Activated naive CD8-positive, alpha-beta T cell treated with anti-CD3 and anti-CD28 coated beads, Interleukin-2, amount 50 U/mL, for 24 hours (primary cell): ENCODE results near the gene ASB15.
"Not testable (repeated sequence)": the region's sequence is repeated elsewhere in the genome, so short reads cannot be mapped to it uniquely, and the experiment has no call there.

ENCODE experiments used
- ATAC-seq: fragments of 150-1000 bp; cut with Tn5 transposase; one replicate; pipeline ENCODE4 v1.10.0; 2021
- DNase-seq: peaks from one replicate; pipeline ENCODE4 v3.0.0; 2021
- H3K27ac Mint-ChIP-seq: one replicate; pipeline ENCODE4 v1.8.0; 2021; ENCODE audit warnings: mild to moderate bottlenecking, mixed read lengths
- H3K27me3 Mint-ChIP-seq: one replicate; pipeline ENCODE4 v1.8.0; 2021; ENCODE audit warnings: mixed read lengths
- H3K36me3 Mint-ChIP-seq: one replicate; pipeline ENCODE4 v1.8.0; 2021; ENCODE audit warnings: low read depth, mixed read lengths
- H3K4me1 Mint-ChIP-seq: one replicate; pipeline ENCODE4 v1.8.0; 2021; ENCODE audit warnings: mixed read lengths
- H3K4me3 Mint-ChIP-seq: one replicate; pipeline ENCODE4 v1.8.0; 2021; ENCODE audit warnings: mild to moderate bottlenecking, moderate library complexity, mixed read lengths
- H3K9me3 Mint-ChIP-seq: one replicate; pipeline ENCODE4 v1.8.0; 2021; ENCODE audit warnings: mixed read lengths

Gene ASB15

DNA sequence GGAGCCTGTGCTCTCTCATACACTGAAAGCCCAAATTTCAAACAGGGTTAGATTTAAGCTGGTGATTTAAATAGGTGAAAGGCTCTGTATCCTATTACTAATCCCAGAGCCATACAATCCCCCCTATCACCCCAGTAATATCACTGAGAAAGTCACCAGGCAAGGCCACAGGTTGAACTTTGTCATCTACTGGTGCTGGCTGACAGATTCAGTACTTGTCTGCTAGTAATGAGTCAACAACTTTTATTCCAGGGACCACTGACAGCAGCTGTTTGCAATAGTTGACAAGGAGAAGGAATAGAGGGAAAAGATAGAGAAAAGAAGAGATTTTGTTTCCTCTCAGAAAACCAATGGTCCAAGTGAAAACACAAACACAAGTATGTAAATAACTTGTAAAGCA is 10.4 kb downstream of the ASB15 start:
- no peak overlapping the region for H3K27ac Mint-ChIP-seq
- H3K36me3 Mint-ChIP-seq, result no peaks in the 10 kb centered on the region
- peaks cover 19% of the 10 kb centered on the region for H3K27me3 Mint-ChIP-seq
- no peak for ATAC-seq
- DNase-seq, result no peak
- H3K4me1 Mint-ChIP-seq, result no peaks in the 10 kb centered on the region
- no peak overlapping the region for H3K4me3 Mint-ChIP-seq
- H3K9me3 Mint-ChIP-seq, result peaks cover 3% of the 10 kb centered on the region

DNA sequence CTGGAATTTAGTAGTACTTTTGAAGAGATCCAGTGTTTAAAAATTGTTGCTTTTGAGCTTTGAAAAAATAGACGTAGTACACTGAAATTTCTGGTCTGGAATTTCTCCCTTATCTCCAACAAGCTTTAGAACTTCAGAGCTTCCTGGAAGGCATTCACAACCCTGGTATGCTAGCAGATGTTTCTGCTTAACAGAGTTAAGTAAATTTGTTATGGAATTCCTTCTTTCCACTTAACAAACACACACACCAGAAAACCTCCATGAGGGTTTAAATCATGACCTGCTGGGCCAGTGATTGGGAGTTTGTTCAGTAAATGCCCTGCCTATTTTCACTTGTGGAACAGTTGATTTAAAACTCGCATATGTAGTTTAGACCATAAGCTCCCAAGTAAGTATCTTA is 13.7 kb downstream of the ASB15 start:
- H3K9me3 Mint-ChIP-seq, result peaks cover 3% of the 10 kb centered on the region
- H3K4me1 Mint-ChIP-seq, result no peaks in the 10 kb centered on the region
- H3K27me3 Mint-ChIP-seq, result peaks cover 21% of the 10 kb centered on the region
- no peak overlapping the region for H3K4me3 Mint-ChIP-seq
- H3K27ac Mint-ChIP-seq, result no peak overlapping the region
- no peak for DNase-seq
- no peak for ATAC-seq
- H3K36me3 Mint-ChIP-seq, result no peaks in the 10 kb centered on the region

DNA sequence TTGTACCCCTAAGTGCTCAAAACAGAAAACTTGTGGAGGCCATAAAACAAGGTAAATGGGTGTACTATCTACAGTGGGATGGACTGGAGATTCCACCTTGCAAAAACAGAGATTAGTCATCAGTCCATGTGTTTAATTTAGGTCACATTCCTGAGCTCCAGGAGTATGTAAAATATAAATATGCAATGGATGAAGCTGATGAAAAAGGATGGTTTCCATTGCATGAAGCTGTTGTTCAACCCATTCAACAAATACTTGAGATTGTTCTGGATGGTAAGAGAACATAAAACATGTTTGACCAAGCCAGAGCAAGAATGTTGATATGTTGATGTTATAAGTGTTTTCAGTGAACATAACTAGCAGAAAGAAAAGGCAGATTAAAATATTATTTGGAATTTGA is 14.6 kb downstream of the ASB15 start:
- Mint-ChIP-seq H3K27me3 (peaks cover 21% of the 10 kb centered on the region), H3K9me3 (peaks cover 3% of the 10 kb centered on the region), H3K36me3 (no peaks in the 10 kb centered on the region), H3K4me1 (no peaks in the 10 kb centered on the region), H3K27ac (no peak overlapping the region), H3K4me3 (no peak overlapping the region)
- ATAC-seq (no peak), DNase-seq (no peak)

DNA sequence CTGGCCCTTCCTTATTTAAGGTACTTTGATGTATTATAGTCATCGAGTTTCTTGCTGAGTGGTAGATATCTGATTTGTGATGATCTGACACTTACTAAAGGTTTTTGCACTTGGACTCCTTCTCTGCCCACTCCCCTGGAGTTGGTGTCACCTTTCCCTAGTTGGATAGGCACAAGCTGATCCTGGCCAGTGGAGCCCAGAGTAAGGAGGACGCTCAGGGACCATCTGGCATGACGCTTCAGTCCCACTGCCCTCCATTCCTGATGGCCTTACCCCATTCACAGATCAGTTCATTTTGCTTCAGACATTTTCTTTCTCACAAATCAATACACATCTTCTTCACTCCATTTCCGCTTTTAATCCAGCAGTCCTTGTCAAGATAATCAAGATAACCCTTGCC is 20.1 kb downstream of the ASB15 start:
- ATAC-seq (no peak), DNase-seq (no peak)
- H3K4me3 Mint-ChIP-seq, result no peak overlapping the region
- H3K9me3 Mint-ChIP-seq, result no peaks in the 10 kb centered on the region
- no peaks in the 10 kb centered on the region for H3K36me3 Mint-ChIP-seq
- no peaks in the 10 kb centered on the region for H3K4me1 Mint-ChIP-seq
- H3K27ac Mint-ChIP-seq, result no peak overlapping the region
- peaks cover 3% of the 10 kb centered on the region for H3K27me3 Mint-ChIP-seq

DNA sequence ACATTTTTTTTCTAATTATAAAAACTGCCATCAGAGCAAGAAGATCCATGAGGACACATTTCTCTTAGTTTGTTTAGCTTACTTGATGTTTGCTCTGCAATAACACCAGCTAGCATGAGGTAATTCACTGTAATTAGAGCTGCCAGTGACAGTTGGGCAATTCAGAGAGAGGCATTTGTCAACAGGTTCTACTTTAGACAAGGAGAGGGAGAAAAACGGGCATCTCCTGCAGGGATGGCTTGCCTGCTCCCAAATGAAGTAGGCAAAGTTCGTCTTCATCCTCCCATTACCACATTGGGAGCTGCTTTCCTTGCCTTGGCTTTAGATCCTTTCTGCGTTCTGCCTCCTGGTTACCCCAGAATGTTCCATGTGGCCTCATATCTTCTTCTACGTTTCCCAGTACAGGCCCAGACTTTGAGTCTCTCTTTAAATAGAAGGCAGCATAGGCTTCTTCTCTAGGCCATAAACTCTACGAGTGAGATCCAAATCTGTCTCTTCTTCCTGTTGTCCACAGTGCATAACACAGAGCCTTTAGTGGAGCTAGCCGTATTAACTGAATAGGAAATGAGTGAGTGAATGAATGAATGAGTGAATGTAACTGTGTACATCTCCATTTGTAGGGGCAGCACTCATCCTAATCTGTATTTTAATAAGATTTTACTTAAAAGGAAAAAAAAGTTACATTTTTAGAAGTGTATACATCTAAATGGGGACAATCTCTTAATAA is 21.2 kb downstream of the ASB15 start:
- no peak for ATAC-seq

DNA sequence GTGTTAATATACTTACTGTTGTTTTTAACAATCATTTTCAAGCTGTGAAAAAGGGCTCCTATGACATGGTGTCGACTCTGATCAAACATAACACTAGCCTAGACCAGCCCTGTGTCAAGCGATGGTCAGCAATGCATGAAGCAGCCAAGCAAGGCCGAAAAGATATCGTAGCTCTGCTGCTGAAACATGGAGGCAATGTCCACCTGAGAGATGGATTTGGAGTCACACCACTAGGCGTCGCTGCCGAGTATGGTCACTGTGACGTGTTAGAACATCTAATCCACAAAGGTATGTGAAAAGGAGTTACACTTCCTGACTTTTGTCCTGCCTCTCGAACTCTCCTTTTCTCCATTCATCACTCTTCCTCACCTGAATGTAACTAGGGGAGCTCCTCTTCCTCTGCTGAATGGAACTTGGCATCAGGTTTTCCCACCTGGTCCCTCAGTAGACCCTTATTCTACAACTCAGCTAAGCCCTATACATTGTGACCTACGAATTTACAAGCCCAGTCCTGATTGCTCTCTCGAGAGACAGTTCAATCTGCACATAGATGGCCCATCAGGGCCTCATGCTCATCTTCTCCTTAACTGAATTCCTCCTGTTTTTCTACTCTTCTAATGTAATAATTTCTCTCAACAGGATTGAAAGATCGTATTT is 23.0 kb downstream of the ASB15 start:
- no peaks in the 10 kb centered on the region for H3K36me3 Mint-ChIP-seq
- no peak for ATAC-seq

More for the DNA sequence above, 21.2 kb downstream of the ASB15 start:
- no peaks in the 10 kb centered on the region for H3K9me3 Mint-ChIP-seq
- no peak overlapping the region for H3K27ac Mint-ChIP-seq
- no peaks in the 10 kb centered on the region for H3K36me3 Mint-ChIP-seq
- H3K4me3 Mint-ChIP-seq, result no peak overlapping the region
- no peaks in the 10 kb centered on the region for H3K4me1 Mint-ChIP-seq
- no peak for DNase-seq
- H3K27me3 Mint-ChIP-seq, result peaks cover 3% of the 10 kb centered on the region

DNA sequence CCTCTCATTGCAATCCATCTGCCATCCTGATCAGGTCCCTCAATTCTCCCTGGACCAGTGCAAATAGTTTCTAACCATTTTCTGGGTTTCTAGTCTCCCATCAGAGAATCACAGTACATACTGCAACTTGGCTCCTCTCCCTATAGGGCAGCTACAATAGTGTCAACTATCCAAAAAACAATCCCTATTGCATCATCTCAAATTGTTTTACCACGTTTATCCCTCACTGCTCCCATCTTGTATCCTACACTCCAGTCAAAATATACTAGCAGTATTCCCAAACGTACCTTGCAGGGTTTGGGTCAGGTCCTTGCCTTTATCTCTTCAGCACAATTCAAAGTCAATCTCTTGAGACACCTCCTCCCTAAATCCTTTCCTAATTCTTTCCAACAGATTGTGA is 23.6 kb downstream of the ASB15 start:
- H3K27ac Mint-ChIP-seq, result no peak overlapping the region
- no peaks in the 10 kb centered on the region for H3K4me1 Mint-ChIP-seq
- H3K4me3 Mint-ChIP-seq, result no peak overlapping the region
- DNase-seq (no peak), ATAC-seq (no peak)
- peaks cover 2% of the 10 kb centered on the region for H3K27me3 Mint-ChIP-seq
- no peaks in the 10 kb centered on the region for H3K9me3 Mint-ChIP-seq
- no peaks in the 10 kb centered on the region for H3K36me3 Mint-ChIP-seq

More for the DNA sequence above, 23.0 kb downstream of the ASB15 start:
- Mint-ChIP-seq H3K4me1 (no peaks in the 10 kb centered on the region), H3K4me3 (no peak overlapping the region), H3K27ac (no peak overlapping the region), H3K9me3 (no peaks in the 10 kb centered on the region), H3K27me3 (peaks cover 2% of the 10 kb centered on the region)
- DNase-seq, result peak; percentile 69

DNA sequence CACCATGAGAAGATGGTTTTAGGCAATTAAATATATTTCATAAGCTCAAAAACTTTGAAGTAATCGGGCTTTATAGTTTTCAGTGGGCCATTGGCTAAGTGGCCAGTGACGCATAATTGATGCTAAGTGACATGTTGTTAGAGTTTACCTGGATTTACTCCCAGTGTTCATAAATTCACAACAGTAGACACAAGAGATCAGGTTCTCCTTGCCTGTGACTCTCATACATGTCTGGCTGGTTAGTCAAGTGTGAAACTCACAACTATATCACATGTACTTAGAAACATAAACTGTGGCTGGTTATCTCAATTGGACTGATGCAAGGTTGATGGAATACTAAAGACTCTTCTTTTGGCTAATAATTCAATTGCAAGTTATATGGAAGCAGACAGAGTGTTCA is 26.2 kb downstream of the ASB15 start:
- Mint-ChIP-seq H3K4me1 (no peaks in the 10 kb centered on the region), H3K9me3 (no peaks in the 10 kb centered on the region), H3K36me3 (no peaks in the 10 kb centered on the region), H3K27ac (no peak overlapping the region), H3K4me3 (no peak overlapping the region), H3K27me3 (peaks cover 7% of the 10 kb centered on the region)
- DNase-seq (no peak), ATAC-seq (no peak)

DNA sequence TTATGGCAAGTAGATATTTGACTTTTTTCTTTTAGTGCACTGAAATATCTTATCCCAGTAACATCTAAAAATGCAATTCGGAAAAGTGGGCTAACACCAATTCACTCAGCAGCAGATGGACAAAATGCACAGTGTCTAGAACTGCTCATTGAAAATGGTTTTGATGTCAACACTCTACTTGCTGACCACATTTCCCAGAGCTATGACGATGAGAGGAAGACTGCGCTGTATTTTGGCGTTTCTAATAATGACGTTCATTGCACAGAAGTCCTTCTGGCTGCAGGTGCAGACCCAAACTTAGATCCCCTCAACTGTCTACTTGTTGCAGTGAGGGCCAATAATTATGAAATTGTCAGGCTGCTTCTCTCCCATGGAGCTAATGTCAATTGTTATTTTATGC is 27.2 kb downstream of the ASB15 start:
- no peaks in the 10 kb centered on the region for H3K9me3 Mint-ChIP-seq
- ATAC-seq (no peak), DNase-seq (no peak)
- no peaks in the 10 kb centered on the region for H3K4me1 Mint-ChIP-seq
- no peaks in the 10 kb centered on the region for H3K36me3 Mint-ChIP-seq
- no peak overlapping the region for H3K4me3 Mint-ChIP-seq
- H3K27me3 Mint-ChIP-seq, result peaks cover 9% of the 10 kb centered on the region
- H3K27ac Mint-ChIP-seq, result no peak overlapping the region

DNA sequence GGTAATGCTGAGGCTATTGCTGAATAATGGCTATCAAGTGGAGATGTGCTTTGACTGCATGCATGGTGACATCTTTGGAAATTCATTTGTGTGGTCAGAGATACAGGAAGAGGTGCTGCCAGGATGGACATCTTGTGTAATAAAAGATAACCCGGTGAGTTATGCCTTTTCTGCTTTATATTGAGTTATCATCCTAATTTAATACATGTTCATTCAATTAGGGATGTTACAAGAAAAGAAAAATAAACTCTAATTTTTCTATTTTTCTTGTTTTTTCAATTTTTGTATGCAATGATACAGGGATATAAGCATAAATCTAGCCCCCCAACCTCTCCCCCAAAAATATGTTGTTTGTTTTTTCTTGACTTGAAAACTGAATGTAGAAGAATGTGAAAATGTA is 27.7 kb downstream of the ASB15 start:
- Mint-ChIP-seq H3K27ac (no peak overlapping the region), H3K36me3 (no peaks in the 10 kb centered on the region), H3K27me3 (peaks cover 9% of the 10 kb centered on the region), H3K4me1 (no peaks in the 10 kb centered on the region), H3K4me3 (no peak overlapping the region), H3K9me3 (no peaks in the 10 kb centered on the region)
- ATAC-seq, result no peak
- DNase-seq, result no peak

DNA sequence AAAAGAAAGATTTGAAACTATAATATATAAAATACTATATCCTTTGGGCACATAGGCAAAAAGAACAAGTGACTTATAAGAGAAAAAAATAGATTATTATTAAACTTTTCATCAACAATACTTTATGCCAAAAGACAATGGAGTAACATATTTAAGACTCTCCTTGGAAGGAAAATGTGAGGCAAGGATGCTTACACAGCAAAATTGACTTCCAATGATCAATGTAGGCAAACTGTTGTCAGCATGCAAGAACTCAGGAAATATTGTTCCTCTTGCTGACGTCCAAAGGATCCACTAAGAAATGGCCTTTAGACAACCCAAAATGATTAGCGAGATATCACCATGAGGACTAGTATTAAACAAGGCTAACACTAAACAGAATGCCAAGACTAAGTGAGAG is 31.2 kb downstream of the ASB15 start:
- no peak for ATAC-seq
- no peaks in the 10 kb centered on the region for H3K4me1 Mint-ChIP-seq
- H3K36me3 Mint-ChIP-seq, result no peaks in the 10 kb centered on the region
- no peak for DNase-seq
- no peaks in the 10 kb centered on the region for H3K9me3 Mint-ChIP-seq
- no peak overlapping the region for H3K4me3 Mint-ChIP-seq
- peaks cover 19% of the 10 kb centered on the region for H3K27me3 Mint-ChIP-seq
- no peak overlapping the region for H3K27ac Mint-ChIP-seq

DNA sequence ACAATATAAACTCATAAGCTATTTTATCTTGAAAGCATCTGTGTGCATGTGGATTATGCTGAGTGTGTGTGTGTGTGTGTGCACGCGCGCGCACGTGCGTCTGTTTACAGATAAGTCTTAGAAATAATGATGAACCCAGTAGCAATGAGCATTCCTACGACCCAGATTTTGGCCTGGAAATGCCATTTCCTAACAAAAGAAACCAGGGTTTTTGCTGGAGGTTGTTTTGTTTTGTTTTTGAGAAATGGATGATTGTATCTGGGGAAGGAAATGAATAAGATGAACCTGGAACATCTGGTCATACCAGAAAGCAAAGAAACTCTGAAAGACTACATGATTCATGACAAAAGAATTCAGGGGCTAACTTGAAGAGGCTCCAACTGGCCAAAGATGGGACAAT is 31.9 kb downstream of the ASB15 start:
- Mint-ChIP-seq H3K4me1 (no peaks in the 10 kb centered on the region), H3K27ac (no peak overlapping the region), H3K4me3 (no peak overlapping the region), H3K27me3 (peaks cover 23% of the 10 kb centered on the region), H3K36me3 (no peaks in the 10 kb centered on the region), H3K9me3 (no peaks in the 10 kb centered on the region)
- ATAC-seq (no peak), DNase-seq (no peak)

DNA sequence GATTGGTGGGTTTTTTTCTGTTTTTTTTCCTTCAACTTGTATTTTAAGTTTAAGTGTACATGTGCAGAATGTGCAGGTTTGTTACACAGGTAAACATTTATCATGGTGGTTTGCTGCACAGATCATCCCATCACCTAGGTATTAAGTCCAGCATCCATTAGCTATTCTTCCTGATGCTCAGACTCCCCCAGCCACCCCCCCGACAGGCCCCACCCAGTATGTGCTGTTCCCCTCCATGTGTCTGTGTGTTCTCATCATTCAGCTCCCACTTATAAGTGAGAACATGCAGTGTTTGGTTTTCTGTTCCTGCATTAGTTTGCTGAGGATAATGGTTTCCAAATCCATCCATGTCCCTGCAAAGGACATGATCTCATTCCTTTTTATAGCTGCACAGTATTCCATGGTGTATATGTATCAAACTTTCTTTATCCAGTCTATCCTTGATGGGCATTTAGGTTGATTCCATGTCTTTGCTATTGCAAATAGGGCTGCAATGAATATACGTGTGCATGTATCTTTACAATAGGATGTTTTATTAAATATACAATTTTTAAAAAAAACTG is 32.5 kb downstream of the ASB15 start:
- not testable (repeated sequence) for DNase-seq, H3K36me3 Mint-ChIP-seq, ATAC-seq, H3K9me3 Mint-ChIP-seq, H3K4me3 Mint-ChIP-seq, H3K27ac Mint-ChIP-seq, H3K4me1 Mint-ChIP-seq
- H3K27me3 Mint-ChIP-seq, result peaks cover 24% of the 10 kb centered on the region

DNA sequence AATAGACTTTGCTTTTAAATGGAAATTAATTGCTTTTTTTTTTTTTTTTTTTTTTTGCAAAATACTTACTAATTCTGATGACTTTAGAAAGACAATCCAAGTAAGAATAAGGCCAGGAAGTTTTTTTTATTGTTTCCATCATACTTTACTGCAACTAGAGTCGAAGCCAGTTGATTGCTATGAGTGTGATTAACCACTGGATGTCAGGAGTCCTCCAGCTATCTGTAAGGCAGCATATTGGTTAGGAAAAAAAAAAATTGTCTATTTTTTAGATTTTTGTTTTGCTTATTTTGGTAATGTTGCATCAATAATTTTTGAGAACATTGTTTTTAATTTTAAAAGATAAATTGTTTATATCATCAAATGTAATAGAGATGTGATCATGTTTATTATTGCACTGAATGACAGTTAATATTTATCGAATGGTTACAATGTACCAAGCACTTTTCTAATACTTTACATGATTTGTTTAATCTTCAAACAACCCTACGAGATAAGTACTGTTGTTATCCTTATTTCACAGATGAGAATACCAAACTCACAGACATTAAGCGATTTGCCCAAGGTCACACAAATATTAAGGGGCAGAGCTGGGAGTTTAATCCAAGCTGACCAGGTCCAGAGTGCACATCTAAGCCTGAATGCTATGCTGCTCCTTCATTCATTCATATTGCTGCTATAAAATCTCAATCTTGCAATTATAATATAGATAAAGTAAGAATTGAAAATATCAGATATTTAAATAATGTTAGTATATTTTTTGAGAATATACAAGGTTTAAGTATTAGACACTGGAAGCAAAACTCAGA is 34.1 kb downstream of the ASB15 start:
- H3K9me3 Mint-ChIP-seq, result no peaks in the 10 kb centered on the region
- ATAC-seq, result no peak

DNA sequence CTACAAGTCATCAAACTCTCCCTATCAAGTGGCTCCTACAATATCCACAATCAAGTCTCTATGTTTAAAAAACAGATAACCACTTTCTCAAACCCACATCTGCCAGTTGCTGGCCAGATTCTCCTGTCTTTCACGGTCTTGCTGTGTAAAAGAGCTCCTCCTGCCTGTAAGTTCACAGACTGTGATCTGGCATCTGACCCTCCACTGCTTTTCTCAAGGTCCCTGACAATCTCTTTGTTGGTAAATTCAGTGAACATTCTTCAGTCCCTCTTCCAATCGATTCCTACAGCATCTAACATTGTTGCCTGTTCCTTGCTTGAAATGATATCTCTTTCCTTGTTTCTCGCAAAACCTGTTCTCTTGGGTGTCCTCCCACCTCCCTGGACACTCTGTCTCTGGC is 35.6 kb downstream of the ASB15 start:
- Mint-ChIP-seq H3K4me3 (no peak overlapping the region), H3K27ac (no peak overlapping the region), H3K36me3 (no peaks in the 10 kb centered on the region), H3K27me3 (peaks cover 32% of the 10 kb centered on the region), H3K4me1 (no peaks in the 10 kb centered on the region), H3K9me3 (no peaks in the 10 kb centered on the region)
- ATAC-seq (no peak), DNase-seq (no peak)

More for the DNA sequence above, 34.1 kb downstream of the ASB15 start:
- no peaks in the 10 kb centered on the region for H3K4me1 Mint-ChIP-seq
- no peak overlapping the region for H3K4me3 Mint-ChIP-seq
- DNase-seq, result no peak
- H3K27ac Mint-ChIP-seq, result no peak overlapping the region
- H3K27me3 Mint-ChIP-seq, result peaks cover 28% of the 10 kb centered on the region
- no peaks in the 10 kb centered on the region for H3K36me3 Mint-ChIP-seq
